ENCODE results near the gene ADCYAP1R1. TPM values are rescaled to one million over a fixed set of nuclear protein-coding genes. Genes with fewer than 3 reads are reported as not detected.

Gene ADCYAP1R1
- 0.10 TPM in 1 of 2 replicates, not detected in the other for total RNA-seq (2014; rRNA removed; shearing (Covaris generic))

DNA sequence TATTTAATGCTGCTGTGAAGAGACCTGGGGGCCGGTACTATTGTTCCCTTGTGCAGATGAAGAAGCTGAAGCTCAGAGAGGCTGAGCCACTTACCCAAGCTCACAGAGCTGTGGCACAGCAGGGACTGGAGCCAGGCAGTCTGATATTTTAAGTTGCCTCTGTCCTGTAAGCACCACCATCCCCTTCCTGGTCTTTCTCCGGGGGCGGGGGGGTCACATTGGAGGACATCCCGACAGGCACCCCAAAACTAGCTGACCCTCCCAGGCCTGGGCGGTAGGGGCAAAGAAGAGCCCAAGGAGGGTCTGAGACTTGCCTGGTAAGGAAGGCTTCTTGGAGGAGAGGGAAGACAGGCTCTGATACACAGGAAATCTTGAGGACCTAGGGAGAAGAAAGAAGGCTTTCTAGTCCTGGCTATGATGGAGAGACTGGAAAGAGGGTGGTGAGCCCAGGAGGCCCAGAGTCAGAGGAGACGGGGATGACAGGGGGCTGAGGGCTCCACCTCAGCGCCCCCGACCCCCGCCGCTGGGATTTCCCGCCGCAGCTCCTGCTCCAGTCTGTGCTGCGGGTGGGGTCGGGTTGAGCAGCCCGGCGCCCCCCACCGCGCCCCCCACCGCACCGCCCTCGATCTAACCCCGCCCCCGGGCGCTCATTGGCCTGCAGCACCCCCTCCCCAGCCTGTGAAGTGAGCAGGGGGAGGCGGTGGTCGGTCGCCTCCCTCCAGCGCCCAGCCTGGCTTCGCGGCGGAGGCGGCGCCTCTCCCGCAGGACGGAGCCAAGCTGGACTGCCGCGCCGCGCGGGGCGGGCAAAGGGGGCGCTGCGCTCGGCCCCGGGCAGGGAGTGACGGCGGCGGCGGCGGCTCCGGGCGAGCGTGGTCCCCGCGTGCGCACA is at the start of gene ADCYAP1R1:
Gene ADCYAP1R1, plus strand, starts transcription at position 711 of the 889 bp plus-strand sequence. CDS start 10,957 bp downstream, outside the sequence.
- DNase-seq (ENCODE audit: low read depth), result no peak

- DNase-seq (ENCODE audit: low read depth), result no peak
Measured at GRCh38 chr7:31003097-31003496, 49.0 kb upstream of the ADCYAP1R1 start.

DNA sequence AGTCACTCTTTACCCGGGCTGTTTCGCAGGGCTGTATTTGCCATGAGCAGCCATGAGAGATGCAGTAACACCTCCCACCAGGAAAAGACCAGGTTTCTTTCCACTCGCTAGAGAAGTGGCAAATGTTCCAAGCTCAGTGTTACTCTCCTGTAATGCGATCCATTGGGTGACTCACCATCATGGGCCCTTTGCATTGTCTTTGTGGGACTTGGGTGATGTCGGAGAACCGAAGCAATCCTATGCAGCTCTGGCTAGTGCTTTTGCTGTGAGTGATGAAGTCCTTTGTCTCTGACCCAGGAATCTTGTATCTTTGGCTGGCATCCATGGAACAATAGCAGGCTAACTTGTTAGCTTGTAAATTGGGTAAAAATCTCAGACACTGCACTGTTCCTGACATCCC is 48.4 kb upstream of the ADCYAP1R1 start:
- DNase-seq (ENCODE audit: low read depth), result peak; percentile 58

DNA sequence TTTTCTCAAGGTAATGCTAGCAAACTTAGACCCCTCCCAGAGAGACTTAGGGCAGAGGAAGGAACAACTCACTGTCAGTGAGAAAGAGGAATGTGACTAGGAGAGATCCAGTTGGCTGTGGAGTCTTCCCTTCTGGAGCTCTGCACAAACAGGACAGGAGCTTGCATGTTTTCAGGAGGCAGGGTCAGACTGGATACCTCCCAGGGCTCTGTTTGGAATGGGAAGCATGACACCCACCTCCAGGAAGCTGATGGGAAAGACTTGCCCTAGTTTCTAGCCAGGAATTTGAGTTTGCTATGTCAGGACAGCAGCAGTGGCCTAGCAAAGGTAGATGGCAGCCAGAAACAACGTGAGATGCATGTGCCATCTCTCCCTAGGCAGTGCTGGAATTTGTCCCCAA is 47.7 kb upstream of the ADCYAP1R1 start:
- DNase-seq (ENCODE audit: low read depth), result no peak

- no peak for DNase-seq (ENCODE audit: low read depth)
Measured at GRCh38 chr7:31006857-31007256, 45.3 kb upstream of the ADCYAP1R1 start.

- no peak for DNase-seq (ENCODE audit: low read depth)
Measured at GRCh38 chr7:31007634-31008033, 44.5 kb upstream of the ADCYAP1R1 start.

DNA sequence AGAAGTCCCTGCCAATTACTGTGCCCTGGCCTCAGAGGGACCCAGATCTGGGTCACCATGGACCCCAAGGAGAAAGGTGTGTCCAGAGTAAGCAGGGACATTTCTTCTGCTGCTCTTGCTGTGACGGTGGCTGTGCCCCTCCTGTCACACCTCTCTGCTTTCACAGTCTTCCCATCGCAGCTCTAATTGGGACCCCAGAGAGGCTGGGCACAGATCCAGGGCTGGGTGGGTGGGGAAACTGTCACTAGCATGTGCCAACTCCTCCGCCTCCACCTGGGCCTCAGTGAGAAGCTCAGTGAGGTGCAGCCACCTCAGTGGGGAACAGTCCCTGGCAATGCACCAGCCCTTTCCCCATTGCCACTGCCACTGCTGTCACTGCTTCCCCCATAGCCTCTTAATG is 37.3 kb upstream of the ADCYAP1R1 start:
- no peak for DNase-seq (ENCODE audit: low read depth)

DNA sequence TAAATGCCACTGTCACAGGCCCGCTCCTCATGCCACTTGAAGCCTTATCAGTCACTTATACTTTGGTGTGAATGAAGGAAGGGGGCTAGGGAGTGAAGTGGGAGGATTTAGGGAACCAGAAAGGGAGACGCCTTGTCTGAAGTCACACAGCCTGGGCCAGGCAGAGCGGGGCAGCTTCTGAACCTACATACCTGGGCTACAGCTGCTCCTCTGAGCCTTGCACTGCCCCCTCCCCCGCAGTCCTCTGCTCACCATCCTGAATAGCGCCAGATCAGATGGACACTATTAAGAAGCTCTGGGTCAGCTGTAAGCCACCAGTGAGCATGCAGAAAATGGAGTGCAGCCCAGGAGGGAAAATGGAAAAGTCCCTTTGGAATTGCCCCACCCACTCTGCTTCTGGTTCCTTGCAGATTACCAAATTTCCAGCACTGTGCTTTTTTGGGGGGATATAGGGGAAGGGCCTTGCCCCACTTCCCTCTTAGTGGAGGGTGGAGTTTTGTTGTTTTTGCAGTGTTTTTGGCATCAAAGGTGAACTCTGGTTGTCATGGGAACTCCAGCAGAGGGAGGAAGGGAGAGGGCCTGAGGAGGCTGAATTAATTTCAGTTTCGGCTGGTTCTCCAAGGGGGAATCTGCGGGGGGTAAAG is 35.0 kb upstream of the ADCYAP1R1 start:
- DNase-seq (ENCODE audit: low read depth), result no peak

DNA sequence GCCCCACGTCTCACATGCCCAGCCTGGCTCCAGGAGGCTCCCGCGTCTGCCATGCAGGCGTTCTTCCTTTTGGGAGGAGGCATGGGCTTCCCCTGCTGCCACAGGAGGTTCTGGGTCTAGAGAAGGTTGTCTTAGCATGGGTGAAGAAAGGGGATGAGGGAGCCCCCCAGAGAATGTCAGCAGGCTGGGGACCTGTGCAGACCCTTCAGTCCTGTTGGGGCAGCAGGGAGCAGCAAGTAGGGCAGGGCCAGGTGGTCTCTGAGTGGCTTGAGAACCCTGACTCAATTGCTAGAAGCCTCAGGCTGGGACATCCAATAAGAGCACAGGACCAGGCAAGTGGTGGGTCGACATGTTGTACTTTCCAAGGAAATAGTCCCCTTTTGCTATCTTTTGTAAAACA is 34.4 kb upstream of the ADCYAP1R1 start:
- DNase-seq (ENCODE audit: low read depth), result no peak

DNA sequence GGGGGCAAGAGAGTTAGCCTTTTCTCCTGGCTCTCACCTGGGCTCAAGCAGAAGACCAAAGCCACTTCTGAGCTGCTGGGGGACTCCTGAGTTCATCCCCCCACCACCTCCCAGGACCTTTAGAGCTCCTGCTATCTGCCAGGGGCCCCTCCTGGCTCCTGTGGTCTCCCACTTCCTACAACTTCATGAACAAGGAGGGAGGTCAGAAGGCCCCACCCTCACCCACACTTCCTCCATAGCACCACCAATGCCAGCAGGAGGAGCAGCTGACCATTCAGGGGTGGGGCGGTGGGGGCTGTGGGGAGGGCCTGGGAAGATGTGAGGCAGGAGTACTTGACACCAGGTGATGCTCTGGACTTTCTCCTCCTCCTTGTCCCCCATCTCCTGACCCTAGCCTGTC is 32.6 kb upstream of the ADCYAP1R1 start:
- no peak for DNase-seq (ENCODE audit: low read depth)

GRCh38 chr7:31020161-31020560 is 31.9 kb upstream of the ADCYAP1R1 start:
- no peak for DNase-seq (ENCODE audit: low read depth)

DNA sequence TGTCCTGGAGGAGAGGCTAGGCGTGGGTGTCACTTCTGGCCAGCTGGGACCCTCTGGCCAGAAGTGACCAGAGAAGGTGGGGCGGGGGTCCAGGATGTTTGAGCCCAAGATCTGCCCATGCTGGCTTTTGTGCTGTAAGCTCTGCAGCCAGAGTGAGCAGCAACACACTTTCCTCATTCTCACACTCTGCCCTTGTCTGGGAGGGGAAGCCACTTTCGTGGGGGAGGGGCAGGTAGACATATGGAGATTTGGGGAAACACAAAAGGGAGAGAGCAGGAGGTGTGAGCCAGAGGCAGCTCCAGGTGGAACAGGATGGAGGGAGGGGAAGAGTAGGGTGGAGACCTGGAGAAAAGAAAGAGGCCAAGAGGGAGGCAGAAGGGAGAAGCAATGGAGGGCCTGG is 31.5 kb upstream of the ADCYAP1R1 start:
- no peak for DNase-seq (ENCODE audit: low read depth)

- no peak for DNase-seq (ENCODE audit: low read depth)
Measured at GRCh38 chr7:31022117-31022516, 30.0 kb upstream of the ADCYAP1R1 start.

DNA sequence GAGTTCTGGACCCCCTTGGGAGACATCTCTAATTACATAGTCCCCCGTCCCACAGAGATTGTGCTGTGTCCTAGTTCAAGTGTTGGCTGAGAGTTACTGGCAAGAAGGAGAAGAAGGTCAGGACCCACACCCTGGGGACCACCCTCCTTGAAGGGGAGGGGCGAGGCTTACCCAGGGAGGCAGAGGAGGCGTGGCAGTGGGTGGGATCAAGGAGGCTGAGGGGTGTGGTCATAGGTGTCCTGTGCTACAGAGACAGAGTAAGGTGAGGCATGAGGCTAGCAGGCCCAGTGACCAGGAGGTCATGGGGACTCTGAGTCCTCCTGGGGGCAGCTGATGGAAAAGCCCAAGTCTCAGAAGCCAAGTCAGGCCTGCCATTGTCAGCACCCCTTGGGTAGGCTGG is 29.4 kb upstream of the ADCYAP1R1 start:
- DNase-seq (ENCODE audit: low read depth), result no peak

DNA sequence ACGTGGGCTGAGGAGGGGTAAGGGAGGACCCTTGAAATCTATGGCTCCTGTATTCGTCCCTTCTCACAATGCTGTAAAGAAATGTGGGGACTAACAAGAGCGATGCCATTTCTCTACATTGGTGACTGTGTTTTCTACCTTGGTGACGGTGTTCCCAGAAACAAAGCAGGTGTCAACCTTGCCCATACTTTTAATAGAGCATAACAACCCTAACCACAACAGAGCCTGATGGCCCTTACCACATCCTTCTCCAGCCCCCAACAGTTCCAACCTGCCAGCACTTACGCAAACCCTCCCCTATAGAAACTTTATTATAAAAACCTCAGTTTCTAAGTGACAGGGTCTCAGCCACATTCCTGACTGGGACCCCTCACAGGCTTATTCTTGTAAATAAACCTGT is 28.2 kb upstream of the ADCYAP1R1 start:
- DNase-seq (ENCODE audit: low read depth), result no peak

DNA sequence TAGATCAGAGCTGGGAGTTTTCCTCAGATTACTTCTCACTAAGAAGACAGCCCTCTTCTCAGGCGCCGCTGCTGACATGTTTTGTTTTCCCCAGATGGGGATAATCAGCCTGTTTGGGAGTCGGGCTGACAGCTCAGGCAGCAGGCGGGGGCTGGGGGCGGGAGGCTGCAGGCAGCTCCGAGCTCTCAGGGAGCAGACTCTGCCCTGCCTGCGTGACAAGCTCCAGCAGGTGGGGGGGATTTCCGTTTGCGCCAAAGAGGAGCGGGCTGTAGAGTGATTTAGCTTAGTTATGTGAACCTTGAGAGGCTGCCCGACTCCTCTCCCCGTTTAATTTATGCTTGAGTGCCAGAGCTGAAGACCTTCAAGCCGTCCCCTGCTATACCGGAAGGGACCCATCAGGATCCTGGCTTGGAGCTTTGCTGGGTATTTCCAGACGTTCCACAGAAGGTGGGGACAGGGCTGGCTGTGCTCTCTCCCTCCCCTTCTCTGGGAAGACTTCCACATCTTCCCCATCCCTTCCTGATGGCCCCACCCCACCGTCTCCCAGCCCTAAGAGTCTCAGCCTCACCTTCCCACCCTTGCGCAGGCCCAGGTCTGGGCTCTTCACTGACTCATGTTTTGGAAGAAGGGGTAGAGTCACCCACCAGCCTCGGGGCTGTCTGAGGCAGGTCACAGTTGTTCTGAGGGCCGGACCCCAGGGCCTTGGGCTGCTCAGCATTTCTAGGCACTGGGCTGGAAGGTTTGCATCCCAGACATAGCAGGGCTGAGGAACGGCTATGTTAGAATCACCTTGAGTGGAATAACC is 24.7 kb upstream of the ADCYAP1R1 start:
- no peak for DNase-seq (ENCODE audit: low read depth)

- no peak for DNase-seq (ENCODE audit: low read depth)
Measured at GRCh38 chr7:31028006-31028405, 24.1 kb upstream of the ADCYAP1R1 start.

DNA sequence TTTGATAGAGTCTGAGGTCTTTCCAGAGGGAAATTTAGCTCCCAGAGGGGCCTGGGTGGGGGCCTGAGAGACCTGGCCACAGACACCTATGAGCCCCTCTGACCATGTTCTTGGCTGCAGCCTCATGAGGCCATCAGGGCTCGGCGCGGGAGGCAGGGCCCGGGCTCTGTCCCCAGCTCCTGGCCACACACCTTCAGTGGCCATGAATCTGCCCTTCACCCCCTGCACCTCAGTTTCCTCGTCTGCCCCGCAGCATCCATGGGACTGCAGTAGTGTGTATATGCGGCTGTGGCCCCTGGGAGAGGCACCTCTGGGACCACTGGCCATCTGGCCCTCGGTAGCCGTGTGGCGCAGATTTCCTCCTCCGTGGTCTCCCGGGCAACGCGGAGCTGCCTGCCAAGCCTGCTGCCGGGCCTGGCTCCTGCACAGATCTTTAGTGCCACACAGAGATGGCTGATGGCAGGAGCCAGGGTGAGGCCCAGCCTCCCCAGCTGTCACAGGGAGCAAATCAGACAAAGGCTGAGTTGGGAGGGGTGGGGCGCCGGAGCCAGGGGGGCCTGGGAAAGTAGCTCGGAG is 23.6 kb upstream of the ADCYAP1R1 start:
- no peak for DNase-seq (ENCODE audit: low read depth)

DNA sequence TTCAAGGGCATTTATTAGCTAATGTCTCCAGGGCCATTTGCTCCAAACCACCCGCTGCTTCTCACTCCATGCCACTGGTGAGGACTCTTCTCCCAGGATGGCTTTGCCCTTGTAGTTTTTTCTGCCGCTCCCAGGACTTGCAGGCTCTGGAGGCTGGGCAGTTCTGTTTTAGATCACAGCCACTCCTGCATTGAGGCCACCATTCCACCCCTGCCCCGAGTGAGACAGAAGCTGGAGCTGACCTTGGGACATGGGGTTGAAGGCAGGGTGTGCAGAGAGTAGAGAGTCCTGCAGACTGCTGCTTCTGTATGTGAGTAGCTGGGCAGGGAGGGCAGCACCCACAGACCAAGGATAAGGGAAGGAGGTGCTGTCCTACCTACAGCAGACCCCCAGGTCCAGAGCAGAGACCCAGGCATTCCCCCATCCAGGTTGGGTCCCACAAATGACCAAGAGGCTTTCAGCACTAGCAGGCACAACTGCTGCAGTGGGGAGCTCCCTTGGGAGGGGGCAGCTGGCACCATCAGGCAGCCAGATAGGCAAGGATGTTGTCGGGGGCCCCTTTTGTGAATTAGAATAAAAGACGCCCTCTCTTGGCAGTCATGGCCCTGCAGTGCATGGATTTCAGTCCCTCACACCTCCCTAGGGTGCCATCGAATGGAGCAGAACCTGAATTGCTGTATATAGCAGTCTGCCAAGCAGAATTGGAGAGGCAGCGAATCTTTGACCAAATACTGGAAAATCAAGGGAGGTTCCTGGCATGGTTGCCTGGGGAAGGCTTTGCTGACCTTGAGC is 22.7 kb upstream of the ADCYAP1R1 start:
- DNase-seq (ENCODE audit: low read depth), result no peak

- no peak for DNase-seq (ENCODE audit: low read depth)
Measured at GRCh38 chr7:31033674-31034300, 18.3 kb upstream of the ADCYAP1R1 start.

- DNase-seq (ENCODE audit: low read depth), result no peak
Measured at GRCh38 chr7:31036924-31037323, 15.2 kb upstream of the ADCYAP1R1 start.
